ENCODE data around the gene GPSM3.

The GPSM3 gene

GRCh38 chr6:32184084-32184640, 8.3 kb downstream of the GPSM3 start, which contains the start of gene AGER:
Gene AGER, minus strand, starts transcription at chr6:32184253. Its CDS starts 31 bp downstream, at chr6:32184222.
- no peak within 1 kb of the TSS for H3K27ac ChIP-seq (replicated peaks)
- TF ChIP-seq SPI1 (IDR thresholded peaks at IDR 0.05; ENCODE audit: borderline replicate concordance, low read depth) (no peak), CTCF (IDR thresholded peaks at IDR 0.05; ENCODE audit: insufficient read depth, low read length) (no peak), GABPA (IDR thresholded peaks at IDR 0.05; ENCODE audit: low read depth) (no peak), POLR2AphosphoS5 (IDR thresholded peaks at IDR 0.05; ENCODE audit: low read depth) (no peak)
- TF ChIP-seq, protein P1, sequence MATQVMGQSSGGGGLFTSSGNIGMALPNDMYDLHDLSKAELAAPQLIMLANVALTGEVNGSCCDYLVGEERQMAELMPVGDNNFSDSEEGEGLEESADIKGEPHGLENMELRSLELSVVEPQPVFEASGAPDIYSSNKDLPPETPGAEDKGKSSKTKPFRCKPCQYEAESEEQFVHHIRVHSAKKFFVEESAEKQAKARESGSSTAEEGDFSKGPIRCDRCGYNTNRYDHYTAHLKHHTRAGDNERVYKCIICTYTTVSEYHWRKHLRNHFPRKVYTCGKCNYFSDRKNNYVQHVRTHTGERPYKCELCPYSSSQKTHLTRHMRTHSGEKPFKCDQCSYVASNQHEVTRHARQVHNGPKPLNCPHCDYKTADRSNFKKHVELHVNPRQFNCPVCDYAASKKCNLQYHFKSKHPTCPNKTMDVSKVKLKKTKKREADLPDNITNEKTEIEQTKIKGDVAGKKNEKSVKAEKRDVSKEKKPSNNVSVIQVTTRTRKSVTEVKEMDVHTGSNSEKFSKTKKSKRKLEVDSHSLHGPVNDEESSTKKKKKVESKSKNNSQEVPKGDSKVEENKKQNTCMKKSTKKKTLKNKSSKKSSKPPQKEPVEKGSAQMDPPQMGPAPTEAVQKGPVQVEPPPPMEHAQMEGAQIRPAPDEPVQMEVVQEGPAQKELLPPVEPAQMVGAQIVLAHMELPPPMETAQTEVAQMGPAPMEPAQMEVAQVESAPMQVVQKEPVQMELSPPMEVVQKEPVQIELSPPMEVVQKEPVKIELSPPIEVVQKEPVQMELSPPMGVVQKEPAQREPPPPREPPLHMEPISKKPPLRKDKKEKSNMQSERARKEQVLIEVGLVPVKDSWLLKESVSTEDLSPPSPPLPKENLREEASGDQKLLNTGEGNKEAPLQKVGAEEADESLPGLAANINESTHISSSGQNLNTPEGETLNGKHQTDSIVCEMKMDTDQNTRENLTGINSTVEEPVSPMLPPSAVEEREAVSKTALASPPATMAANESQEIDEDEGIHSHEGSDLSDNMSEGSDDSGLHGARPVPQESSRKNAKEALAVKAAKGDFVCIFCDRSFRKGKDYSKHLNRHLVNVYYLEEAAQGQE (IDR thresholded peaks at IDR 0.05; ENCODE audit: insufficient replicate concordance, low read depth), result no peak
- H3K4me3 ChIP-seq (replicated peaks; ENCODE audit: insufficient read depth, low read length), result no peak within 1 kb of the TSS
- H3K27me3 ChIP-seq (ENCODE audit: insufficient read depth, poor library complexity, severe bottlenecking), result no peaks in the 10 kb centered on the region
- no peak for DNase-seq (ENCODE audit: low read depth in 1 of 2, low spot score in 1 of 2)

GRCh38 chr6:32183483-32184083, 8.9 kb downstream of the GPSM3 start:
- Histone ChIP-seq H3K27ac (replicated peaks) (no peak overlapping the region), H3K4me3 (replicated peaks; ENCODE audit: insufficient read depth, low read length) (no peak overlapping the region), H3K27me3 (ENCODE audit: insufficient read depth, poor library complexity, severe bottlenecking) (no peaks in the 10 kb centered on the region)
- DNase-seq (ENCODE audit: low read depth in 1 of 2, low spot score in 1 of 2), result no peak
- TF ChIP-seq CTCF (IDR thresholded peaks at IDR 0.05; ENCODE audit: insufficient read depth, low read length) (no peak), SPI1 (IDR thresholded peaks at IDR 0.05; ENCODE audit: borderline replicate concordance, low read depth) (no peak)
- TF ChIP-seq, protein P1 (IDR thresholded peaks at IDR 0.05; ENCODE audit: insufficient replicate concordance, low read depth), result no peak

GRCh38 chr6:32183030-32183429, 9.4 kb downstream of the GPSM3 start:
- Histone ChIP-seq H3K4me3 (replicated peaks; ENCODE audit: insufficient read depth, low read length) (no peak overlapping the region), H3K27ac (replicated peaks) (no peak overlapping the region), H3K27me3 (ENCODE audit: insufficient read depth, poor library complexity, severe bottlenecking) (no peaks in the 10 kb centered on the region)
- TF ChIP-seq SPI1 (IDR thresholded peaks at IDR 0.05; ENCODE audit: borderline replicate concordance, low read depth) (no peak), POLR2AphosphoS5 (IDR thresholded peaks at IDR 0.05; ENCODE audit: low read depth) (no peak), CTCF (IDR thresholded peaks at IDR 0.05; ENCODE audit: insufficient read depth, low read length) (no peak), GABPA (IDR thresholded peaks at IDR 0.05; ENCODE audit: low read depth) (no peak)
- TF ChIP-seq, protein P1 (IDR thresholded peaks at IDR 0.05; ENCODE audit: insufficient replicate concordance, low read depth), result no peak
- DNase-seq (ENCODE audit: low read depth in 1 of 2, low spot score in 1 of 2), result no peak

Data from HL-60 (cell line).